ENCODE data around the gene PCDHGA6.
"Not testable (repeated sequence)": the region's sequence is repeated elsewhere in the genome, so short reads cannot be mapped to it uniquely, and the experiment has no call there.

Gene PCDHGA6

DNA sequence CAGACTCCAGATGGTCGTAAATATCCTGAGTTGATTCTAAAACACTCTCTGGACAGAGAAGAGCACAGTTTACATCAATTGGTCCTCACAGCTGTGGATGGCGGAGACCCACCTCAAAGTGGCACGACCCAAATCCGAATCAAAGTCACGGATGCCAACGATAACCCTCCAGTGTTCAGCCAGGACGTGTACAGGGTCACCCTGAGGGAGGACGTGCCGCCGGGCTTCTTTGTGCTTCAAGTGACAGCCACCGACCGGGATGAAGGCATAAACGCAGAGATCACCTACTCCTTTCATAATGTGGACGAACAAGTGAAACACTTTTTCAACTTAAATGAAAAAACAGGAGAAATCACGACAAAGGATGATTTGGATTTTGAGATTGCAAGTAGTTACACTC, 13.0 kb upstream of the PCDHGA6 start:
- DNase-seq, result no peak

DNA sequence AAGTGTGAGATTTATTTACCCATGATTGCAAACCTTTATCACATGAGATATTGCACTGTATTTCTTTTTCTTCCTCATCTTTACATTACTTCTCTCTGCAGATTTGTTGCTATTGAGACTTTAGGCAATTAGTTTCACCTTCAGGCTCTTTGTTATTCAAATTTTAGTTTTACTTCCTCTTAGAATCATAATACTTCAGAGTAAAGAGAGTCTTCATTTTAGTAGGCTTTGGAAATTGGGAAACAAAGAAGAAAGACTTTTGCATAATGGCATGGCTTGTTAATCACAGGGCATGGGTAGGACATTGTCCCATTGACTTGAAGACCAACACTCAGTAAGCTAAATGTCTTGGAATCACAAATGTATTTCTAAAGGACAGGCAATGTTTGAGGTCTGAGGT, 11.0 kb upstream of the PCDHGA6 start:
- no peak for DNase-seq

DNA sequence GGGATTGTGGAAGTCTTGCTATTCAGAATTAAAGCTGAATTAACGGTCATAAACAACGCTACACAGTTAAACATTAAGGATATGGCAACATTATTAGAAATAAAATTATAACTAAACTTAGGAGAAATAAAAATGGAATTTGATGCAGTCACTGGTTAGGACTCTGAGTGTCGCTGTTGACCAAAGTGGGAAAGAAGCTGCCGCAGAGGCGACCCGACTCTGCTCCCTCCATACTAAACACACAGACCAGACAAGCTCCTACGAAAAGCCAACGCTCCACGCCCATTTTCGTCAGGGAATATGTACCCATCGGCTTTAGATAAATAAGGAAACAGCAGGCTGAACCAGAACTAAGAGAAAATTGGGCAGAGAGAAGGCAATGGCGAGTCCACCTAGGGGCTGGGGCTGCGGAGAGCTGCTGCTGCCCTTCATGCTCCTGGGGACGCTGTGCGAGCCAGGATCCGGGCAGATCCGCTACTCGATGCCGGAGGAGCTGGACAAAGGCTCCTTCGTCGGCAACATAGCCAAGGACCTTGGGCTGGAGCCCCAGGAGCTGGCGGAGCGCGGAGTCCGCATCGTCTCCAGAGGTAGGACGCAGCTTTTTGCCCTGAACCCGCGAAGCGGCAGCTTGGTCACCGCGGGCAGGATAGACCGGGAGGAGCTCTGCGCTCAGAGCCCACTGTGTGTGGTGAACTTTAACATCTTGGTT, 9.6 kb upstream of the PCDHGA6 start, which contains the start of gene PCDHGA5:
PCDHGA5 (plus strand) TSS at position 211 of the 709 bp plus-strand sequence; CDS start at position 380, 169 bp downstream.
- DNase-seq, result no peak

DNA sequence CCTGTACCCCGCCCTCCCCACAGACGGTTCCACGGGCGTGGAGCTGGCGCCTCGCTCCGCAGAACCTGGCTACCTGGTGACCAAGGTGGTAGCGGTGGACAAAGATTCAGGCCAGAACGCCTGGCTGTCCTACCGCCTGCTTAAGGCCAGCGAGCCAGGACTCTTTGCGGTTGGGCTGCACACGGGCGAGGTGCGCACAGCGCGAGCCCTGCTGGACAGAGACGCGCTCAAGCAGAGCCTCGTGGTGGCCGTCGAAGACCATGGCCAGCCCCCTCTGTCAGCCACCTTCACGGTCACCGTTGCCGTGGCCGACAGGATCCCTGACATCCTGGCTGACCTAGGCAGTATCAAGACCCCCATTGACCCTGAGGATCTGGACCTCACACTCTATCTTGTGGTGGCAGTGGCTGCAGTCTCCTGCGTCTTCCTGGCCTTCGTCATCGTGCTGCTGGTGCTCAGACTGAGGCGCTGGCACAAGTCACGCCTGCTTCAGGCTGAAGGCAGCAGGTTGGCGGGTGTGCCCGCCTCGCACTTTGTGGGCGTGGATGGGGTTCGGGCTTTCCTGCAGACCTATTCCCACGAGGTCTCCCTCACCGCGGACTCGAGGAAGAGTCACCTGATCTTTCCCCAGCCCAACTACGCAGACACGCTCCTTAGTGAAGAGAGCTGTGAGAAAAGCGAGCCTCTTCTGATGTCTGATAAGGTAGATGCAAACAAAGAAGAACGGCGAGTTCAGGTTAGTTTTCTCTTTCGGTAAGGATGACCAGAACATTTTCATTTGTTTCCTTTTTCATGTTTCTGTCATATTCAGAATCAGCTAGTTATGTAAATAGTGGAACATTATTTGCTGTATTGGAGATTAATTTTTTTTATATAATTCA, 7.4 kb upstream of the PCDHGA6 start:
- no peak for DNase-seq

DNA sequence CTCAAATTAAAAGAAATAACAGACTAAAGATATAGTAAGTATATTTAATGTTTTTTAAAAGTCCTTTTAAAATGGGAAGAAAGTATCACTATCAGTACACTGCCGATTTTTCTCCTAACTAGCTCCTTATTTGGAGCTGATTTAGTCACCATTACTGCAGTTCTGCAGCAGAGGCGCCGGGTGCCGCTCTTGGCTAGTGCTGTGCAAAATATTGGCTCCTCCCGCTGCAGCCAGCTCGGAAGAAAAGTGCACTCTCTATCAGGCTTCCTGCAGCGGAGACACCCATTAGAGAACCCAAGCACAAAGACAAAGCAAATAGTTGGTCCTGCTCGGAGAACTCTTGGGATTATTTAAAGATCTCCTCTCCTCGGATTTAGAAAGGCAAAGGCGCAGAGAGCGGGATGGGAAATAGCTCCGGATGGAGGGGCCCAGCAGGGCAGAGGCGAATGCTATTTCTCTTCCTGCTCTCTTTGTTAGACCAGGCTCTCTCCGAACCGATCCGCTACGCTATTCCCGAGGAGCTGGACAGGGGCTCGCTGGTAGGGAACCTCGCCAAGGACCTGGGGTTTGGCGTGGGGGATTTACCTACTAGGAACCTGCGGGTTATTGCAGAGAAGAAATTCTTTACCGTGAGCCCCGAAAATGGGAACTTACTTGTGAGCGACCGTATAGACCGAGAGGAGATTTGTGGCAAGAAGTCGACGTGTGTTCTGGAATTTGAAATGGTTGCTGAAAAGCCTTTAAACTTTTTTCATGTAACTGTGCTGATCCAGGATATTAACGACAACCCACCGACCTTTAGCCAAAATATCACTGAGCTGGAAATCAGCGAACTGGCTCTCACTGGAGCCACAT, 3.5 kb upstream of the PCDHGA6 start, which contains the start of gene PCDHGB3:
PCDHGB3 (plus strand) TSS at position 249 of the 855 bp plus-strand sequence; CDS start at position 402, 153 bp downstream.
- DNase-seq, result no peak

DNA sequence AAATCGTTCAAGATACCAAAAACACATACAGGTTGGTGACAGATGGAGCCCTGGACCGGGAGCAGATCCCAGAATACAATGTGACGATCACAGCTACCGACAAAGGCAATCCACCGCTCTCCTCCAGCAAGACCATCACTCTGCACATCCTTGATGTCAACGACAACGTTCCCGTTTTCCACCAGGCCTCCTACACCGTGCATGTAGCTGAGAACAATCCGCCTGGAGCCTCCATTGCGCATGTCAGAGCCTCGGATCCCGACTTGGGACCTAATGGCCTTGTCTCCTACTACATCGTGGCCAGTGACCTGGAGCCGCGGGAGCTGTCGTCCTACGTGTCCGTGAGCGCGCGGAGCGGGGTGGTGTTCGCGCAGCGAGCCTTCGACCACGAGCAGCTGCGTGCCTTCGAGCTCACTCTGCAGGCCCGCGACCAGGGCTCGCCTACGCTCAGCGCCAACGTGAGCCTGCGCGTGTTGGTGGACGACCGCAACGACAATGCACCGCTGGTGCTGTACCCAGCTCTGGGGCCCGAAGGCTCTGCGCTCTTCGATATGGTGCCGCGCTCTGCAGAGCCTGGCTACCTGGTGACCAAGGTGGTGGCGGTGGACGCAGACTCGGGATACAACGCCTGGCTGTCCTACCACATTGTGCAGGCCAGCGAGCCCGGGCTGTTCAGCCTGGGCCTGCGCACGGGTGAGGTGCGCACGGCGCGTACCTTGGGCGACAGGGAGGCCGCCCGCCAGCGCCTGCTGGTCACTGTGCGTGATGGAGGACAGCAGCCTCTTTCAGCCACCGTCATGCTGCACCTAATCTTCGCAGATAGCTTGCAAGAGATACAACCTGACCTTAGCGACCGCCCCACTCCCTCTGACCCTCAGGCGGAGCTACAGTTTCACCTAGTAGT, 1.9 kb upstream of the PCDHGA6 start:
- no peak for DNase-seq

DNA sequence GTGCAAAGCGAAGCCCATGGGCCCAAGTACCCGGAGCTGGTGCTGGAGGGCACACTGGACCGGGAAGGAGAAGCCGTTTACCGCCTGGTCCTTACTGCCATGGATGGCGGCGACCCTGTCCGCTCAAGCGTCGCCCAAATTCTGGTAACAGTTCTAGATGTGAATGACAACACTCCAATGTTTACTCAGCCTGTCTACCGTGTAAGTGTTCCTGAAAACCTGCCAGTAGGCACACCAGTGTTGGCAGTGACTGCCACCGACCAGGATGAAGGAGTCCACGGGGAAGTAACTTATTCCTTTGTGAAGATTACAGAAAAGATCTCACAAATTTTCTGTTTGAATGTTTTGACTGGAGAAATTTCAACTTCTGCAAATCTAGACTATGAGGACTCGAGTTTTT, 936 bp downstream of the PCDHGA6 start:
- DNase-seq, result no peak

DNA sequence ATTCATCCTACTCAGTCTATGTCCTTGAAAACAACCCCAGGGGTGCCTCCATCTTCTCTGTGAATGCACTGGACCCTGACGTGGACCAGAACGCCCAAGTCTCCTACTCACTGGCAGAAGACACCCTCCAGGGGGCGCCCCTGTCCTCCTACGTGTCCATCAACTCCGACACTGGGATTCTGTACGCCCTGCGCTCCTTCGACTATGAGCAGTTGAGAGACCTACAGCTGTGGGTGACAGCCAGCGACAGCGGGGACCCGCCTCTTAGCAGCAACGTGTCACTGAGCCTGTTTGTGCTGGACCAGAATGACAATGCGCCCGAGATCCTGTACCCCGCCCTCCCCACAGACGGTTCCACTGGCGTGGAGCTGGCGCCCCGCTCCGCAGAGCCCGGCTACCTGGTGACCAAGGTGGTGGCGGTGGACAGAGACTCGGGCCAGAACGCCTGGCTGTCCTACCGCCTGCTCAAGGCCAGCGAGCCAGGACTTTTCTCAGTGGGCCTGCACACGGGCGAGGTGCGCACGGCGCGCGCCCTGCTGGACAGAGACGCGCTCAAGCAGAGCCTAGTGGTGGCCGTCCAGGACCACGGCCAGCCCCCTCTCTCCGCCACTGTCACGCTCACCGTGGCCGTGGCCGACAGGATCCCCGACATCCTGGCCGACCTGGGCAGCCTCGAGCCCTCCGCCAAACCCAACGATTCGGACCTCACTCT, 1.9 kb downstream of the PCDHGA6 start:
- not testable (repeated sequence) for DNase-seq

DNA sequence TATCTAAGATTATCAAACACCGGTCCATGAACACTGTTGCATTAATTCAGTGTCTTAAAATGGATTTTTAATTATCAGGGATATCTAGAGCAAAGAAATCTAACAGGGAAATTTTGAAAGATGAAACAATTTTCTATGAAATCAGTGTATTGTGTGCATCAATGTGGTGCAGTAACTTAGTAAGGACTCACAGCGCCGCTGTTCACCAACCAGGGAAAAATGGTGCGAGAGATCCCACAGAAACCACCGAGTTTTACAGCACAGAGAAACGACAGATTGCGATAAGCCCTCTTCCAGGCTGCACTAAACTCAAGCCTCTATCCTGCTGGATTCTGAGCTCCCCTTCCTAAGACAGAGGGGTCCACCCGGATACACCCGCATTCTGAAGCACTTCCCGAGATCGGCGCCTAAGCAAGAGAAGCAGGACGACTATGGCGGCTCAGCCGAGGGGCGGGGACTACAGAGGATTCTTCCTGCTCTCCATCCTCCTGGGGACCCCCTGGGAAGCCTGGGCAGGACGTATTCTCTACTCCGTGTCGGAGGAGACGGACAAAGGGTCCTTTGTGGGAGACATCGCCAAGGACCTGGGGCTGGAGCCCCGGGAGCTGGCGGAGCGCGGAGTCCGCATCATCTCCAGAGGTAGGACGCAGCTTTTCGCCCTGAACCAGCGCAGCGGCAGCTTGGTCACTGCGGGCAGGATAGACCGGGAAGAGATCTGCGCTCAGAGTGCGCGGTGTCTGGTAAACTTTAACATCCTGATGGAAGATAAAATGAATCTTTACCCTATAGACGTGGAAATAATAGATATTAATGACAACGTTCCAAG, 9.0 kb downstream of the PCDHGA6 start, which contains the start of gene PCDHGA7:
PCDHGA7 (plus strand) TSS at position 274 of the 826 bp plus-strand sequence; CDS start at position 432, 158 bp downstream.
- no peak for DNase-seq

DNA sequence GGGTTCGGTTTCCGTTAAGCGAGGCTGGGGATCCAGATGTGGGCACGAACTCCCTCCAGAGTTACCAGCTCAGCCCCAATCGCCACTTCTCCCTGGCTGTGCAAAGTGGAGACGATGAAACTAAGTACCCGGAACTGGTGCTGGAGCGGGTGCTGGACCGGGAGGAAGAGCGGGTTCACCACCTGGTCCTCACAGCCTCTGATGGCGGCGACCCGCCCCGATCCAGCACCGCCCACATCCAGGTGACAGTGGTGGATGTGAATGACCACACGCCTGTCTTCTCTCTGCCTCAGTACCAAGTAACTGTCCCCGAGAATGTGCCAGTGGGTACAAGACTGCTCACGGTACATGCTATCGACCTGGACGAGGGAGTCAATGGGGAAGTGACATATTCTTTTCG, 9.7 kb downstream of the PCDHGA6 start:
- DNase-seq, result no peak

DNA sequence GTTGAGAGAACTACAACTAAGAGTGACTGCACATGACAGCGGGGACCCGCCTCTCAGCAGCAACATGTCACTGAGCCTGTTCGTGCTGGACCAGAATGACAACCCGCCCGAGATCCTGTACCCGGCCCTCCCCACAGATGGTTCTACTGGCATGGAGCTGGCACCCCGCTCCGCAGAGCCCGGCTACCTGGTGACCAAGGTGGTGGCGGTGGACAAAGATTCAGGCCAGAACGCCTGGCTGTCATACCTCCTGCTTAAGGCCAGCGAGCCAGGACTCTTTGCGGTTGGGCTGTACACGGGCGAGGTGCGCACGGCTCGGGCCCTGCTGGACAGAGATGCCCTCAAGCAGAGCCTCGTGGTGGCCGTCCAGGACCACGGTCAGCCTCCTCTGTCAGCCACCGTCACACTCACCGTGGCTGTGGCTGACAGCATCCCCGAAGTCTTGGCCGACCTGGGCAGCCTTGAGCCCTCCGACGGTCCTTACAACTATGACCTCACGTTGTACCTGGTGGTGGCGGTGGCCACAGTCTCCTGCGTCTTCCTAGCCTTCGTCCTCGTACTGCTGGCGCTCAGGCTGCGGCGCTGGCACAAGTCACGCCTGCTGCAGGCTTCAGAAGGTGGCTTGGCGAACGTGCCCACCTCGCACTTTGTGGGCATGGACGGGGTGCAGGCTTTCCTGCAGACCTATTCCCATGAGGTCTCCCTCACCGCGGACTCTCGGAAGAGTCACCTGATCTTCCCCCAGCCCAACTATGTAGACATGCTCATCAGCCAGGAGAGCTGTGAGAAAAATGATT, 11.0 kb downstream of the PCDHGA6 start:
- no peak for DNase-seq

DNA sequence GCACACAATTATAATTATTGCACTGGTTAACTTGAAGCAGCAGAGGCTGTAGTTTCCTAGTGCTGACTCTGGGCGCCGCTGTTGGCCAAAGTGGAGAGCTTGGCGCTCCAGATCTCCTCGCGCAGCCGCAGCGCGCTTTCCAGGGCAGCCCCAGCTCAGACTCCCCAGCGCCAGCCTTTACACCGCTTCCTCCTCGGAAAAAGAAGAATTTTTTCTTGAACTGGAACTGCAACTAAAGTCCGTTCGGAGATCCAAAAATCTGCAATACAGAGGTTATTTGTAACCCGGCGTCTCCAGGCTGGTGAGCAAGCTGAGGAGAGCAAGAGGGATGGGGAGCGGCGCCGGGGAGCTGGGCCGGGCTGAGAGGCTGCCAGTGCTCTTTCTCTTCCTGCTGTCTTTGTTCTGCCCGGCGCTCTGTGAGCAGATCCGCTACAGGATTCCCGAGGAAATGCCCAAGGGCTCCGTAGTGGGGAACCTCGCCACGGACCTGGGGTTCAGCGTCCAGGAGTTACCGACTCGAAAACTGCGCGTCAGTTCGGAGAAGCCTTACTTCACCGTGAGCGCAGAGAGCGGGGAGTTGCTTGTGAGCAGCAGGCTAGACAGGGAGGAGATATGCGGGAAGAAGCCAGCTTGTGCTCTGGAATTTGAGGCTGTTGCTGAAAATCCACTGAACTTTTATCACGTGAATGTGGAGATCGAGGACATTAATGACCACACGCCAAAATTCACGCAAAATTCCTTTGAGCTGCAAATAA, 14.0 kb downstream of the PCDHGA6 start, which contains the start of gene PCDHGB4:
PCDHGB4 (plus strand) TSS at position 142 of the 755 bp plus-strand sequence; CDS start at position 329, 187 bp downstream.
- not testable (repeated sequence) for DNase-seq

DNA sequence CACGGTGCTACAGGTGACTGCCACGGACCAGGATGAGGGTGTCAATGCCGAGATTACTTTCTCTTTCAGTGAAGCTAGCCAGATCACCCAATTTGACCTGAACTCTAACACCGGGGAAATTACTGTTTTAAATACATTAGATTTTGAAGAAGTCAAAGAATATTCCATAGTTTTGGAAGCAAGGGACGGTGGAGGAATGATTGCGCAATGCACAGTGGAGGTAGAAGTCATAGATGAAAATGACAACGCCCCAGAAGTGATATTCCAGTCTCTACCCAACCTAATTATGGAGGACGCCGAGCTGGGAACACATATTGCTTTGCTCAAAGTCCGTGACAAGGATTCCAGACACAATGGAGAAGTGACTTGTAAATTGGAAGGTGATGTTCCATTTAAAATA, 15.0 kb downstream of the PCDHGA6 start:
- DNase-seq, result no peak

DNA sequence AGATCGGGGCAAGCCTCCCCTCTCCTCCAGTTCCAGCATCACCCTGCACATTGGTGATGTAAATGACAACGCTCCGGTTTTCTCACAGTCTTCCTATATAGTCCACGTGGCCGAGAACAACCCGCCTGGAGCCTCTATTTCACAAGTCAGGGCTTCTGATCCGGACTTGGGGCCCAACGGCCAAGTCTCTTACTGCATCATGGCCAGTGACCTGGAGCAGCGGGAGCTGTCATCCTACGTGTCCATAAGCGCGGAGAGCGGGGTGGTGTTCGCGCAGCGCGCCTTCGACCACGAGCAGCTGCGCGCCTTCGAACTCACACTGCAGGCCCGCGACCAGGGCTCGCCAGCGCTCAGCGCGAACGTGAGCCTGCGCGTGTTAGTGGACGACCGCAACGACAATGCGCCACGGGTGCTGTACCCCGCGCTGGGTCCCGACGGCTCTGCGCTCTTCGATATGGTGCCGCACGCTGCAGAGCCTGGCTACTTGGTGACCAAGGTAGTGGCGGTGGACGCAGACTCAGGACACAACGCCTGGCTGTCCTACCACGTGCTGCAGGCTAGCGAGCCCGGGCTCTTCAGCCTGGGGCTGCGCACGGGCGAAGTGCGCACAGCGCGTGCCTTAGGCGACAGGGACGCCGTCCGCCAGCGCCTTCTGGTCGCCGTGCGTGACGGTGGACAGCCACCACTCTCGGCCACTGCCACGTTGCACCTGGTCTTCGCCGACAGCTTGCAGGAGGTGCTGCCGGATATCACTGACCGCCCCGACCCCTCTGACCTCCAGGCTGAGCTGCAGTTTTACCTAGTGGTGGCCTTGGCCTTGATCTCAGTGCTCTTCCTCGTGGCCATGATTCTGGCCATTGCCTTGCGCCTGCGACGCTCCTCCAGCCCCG, 15.7 kb downstream of the PCDHGA6 start:
- no peak for DNase-seq

DNA sequence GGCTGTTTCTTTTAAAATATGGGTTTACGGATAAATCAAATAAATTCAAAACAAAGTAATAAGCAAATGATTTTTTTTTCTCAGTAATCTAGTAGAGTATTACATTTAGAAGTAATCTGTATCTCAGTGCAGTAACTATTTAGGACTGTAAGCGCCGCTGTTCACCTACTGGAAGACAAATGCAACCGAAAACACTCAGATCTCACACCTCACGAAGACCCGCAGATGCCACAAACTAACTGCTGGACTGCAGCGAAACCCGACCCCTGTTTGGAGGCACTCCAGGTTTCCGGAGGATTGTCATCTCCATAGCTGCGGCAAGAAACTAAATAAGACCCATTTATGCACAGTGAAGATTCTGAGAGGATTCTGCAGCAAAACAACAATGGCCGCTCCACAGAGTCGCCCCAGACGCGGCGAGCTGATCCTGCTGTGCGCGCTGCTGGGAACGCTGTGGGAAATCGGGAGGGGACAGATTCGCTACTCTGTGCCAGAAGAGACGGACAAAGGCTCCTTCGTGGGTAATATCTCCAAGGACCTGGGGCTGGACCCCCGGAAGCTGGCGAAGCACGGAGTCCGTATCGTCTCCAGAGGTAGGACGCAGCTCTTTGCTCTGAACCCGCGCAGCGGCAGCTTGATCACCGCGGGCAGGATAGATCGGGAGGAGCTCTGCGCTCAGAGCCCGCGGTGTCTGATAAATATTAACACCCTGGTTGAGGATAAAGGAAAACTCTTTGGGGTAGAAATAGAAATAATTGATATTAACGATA, 18.9 kb downstream of the PCDHGA6 start, which contains the start of gene PCDHGA8:
PCDHGA8 (plus strand) TSS at position 205 of the 770 bp plus-strand sequence; CDS start at position 386, 181 bp downstream.
- DNase-seq, result no peak

DNA sequence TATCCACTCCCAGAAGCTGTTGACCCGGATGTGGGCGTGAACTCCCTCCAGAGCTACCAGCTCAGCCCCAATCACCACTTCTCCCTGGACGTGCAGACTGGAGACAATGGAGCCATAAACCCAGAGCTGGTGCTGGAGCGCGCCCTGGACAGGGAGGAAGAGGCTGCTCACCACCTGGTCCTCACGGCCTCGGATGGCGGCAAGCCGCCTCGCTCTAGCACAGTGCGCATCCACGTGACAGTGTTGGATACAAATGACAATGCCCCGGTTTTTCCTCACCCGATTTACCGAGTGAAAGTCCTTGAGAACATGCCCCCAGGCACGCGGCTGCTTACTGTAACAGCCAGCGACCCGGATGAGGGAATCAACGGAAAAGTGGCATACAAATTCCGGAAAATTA, 19.6 kb downstream of the PCDHGA6 start:
- DNase-seq, result no peak
